ENCODE measurements around the gene PIGN.
A peak's percentile ranks its signal among the peaks of the same experiment; 100 is the strongest.

PIGN gene

GRCh38 chr18:62201870-62202269 is 15.0 kb upstream of the PIGN start:
- Histone ChIP-seq H3K27me3 (ENCODE audit: control insufficient read depth, insufficient read depth, low read length) (no peaks in the 10 kb centered on the region), H3K9ac (ENCODE audit: low read depth, low read length) (no peak overlapping the region), H3K4me1 (ENCODE audit: control insufficient read depth, insufficient read depth, low read length) (no peaks in the 10 kb centered on the region), H3K4me3 (ENCODE audit: low read depth, low read length) (no peak overlapping the region), H3K27ac (ENCODE audit: low read depth, low read length) (no peak overlapping the region), H3K9me3 (ENCODE audit: control insufficient read depth, insufficient read depth, low read length) (no peaks in the 10 kb centered on the region), H3K36me3 (ENCODE audit: control insufficient read depth, insufficient read depth, low read length) (no peaks in the 10 kb centered on the region)

DNA sequence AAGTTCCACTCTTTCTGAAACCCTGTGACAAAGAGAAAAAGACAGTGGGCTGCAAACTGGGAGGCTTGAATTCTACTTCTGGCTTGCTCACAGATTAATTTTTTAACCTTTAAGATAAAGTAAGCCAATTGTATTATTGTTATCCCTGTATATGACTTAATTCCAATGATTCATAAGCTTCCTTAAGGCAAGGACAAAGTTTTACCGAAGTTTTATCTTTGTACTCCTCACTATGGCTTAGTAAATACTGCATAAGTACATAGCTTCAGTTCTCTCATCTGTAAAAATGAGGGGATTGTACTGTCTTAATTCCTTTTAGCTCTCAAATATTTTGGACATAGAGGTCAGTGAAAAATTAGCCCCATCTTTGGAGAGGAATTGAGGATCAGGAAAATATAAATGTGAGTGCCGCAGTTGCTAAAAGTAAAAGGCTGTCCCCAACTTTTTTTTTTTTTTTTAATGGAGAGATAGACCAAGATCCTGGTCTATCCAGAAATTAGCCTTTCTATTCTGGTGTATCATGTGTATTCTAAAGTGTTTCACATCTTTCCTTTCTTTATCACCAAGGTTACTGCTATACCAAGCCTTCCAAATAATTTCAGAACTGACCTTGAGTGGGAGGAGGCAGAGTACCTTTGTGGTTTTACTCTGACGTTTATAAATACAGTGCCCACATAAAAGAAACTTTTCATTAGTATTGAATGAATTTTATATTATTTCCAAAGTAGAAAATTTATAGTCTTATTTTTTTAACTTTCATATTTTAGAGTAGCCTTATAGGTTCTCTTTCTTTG is 13.5 kb upstream of the PIGN start:
- Histone ChIP-seq H3K36me3 (ENCODE audit: control insufficient read depth, insufficient read depth, low read length) (no peaks in the 10 kb centered on the region), H3K4me3 (ENCODE audit: low read depth, low read length) (no peak overlapping the region), H3K27me3 (ENCODE audit: control insufficient read depth, insufficient read depth, low read length) (no peaks in the 10 kb centered on the region), H3K9me3 (ENCODE audit: control insufficient read depth, insufficient read depth, low read length) (no peaks in the 10 kb centered on the region), H3K9ac (ENCODE audit: low read depth, low read length) (no peak overlapping the region), H3K4me1 (ENCODE audit: control insufficient read depth, insufficient read depth, low read length) (no peaks in the 10 kb centered on the region), H3K27ac (ENCODE audit: low read depth, low read length) (no peak overlapping the region)

- no peak overlapping the region for H3K4me3 ChIP-seq (ENCODE audit: low read depth, low read length)
- no peak overlapping the region for H3K27ac ChIP-seq (ENCODE audit: low read depth, low read length)
- H3K36me3 ChIP-seq (ENCODE audit: control insufficient read depth, insufficient read depth, low read length): no peaks in the 10 kb centered on the region
- no peaks in the 10 kb centered on the region for H3K9me3 ChIP-seq (ENCODE audit: control insufficient read depth, insufficient read depth, low read length)
- H3K4me1 ChIP-seq (ENCODE audit: control insufficient read depth, insufficient read depth, low read length): no peaks in the 10 kb centered on the region
- no peaks in the 10 kb centered on the region for H3K27me3 ChIP-seq (ENCODE audit: control insufficient read depth, insufficient read depth, low read length)
- no peak overlapping the region for H3K9ac ChIP-seq (ENCODE audit: low read depth, low read length)
These were observed 12.8 kb upstream of the PIGN start for GRCh38 chr18:62199629-62200028.

DNA sequence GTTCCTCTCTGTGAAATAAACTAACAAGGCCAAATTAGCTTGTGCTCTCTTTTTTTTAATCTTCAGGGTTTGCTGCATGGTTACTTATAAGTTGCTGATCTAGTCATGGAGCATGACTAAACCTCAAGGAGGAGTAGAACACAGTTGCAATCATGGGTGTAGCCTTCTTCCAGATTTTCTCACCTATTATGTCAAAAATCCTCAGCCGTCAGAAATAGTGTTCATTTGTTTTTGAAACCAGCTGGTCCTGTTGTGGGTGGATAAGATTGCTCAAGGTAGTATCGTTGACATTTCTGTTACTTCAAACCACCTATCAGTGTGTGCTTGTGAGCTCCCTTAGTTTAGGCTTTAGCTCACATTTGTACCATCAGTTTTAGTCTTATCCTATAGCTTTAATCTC is 11.4 kb upstream of the PIGN start:
- Histone ChIP-seq H3K27ac (ENCODE audit: low read depth, low read length) (no peak overlapping the region), H3K36me3 (ENCODE audit: control insufficient read depth, insufficient read depth, low read length) (no peaks in the 10 kb centered on the region), H3K4me3 (ENCODE audit: low read depth, low read length) (no peak overlapping the region), H3K9ac (ENCODE audit: low read depth, low read length) (no peak overlapping the region), H3K27me3 (ENCODE audit: control insufficient read depth, insufficient read depth, low read length) (no peaks in the 10 kb centered on the region), H3K4me1 (ENCODE audit: control insufficient read depth, insufficient read depth, low read length) (no peaks in the 10 kb centered on the region), H3K9me3 (ENCODE audit: control insufficient read depth, insufficient read depth, low read length) (no peaks in the 10 kb centered on the region)

DNA sequence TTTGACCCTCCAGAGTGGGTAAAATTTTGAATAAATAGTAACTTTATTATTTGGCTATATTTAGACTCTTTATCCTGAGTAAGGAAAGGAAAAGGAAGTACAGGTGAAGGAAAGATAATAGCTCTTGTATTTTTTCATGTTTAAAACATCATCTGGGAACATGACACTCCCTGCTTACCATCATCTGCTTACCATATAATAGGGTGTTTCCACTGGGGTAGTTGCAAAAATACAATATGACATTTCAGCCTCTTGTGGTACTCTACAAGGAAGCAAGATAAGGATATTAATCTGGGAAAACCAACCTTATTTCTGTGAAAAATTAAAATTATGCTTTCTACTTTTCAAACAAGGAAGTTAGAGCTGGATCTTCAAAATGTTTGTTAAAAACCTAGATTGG is 10.1 kb upstream of the PIGN start:
- Histone ChIP-seq H3K4me1 (ENCODE audit: control insufficient read depth, insufficient read depth, low read length) (no peaks in the 10 kb centered on the region), H3K27me3 (ENCODE audit: control insufficient read depth, insufficient read depth, low read length) (no peaks in the 10 kb centered on the region), H3K9ac (ENCODE audit: low read depth, low read length) (no peak overlapping the region)

DNA sequence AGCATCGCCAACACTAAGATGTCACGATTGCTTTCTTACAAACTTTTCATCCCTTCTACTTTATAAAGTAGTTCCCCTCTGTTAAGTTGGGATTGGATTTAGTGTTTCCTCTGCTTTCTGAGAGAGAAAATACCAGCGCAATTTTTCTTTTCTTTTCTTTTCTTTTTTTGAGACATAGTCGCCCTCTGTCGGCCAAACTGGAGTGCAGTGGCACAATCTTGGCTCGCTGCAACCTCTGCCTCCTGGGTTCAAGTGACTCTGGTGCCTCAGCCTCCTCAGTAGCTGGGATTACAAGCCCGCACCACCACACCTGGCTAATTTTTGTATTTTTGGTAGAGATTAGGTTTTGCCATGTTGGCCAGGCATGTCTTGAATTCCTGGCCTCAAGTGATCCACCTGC is 9.2 kb upstream of the PIGN start:
- Histone ChIP-seq H3K36me3 (ENCODE audit: control insufficient read depth, insufficient read depth, low read length) (no peaks in the 10 kb centered on the region), H3K27ac (ENCODE audit: low read depth, low read length) (no peak overlapping the region), H3K4me1 (ENCODE audit: control insufficient read depth, insufficient read depth, low read length) (no peaks in the 10 kb centered on the region), H3K9me3 (ENCODE audit: control insufficient read depth, insufficient read depth, low read length) (no peaks in the 10 kb centered on the region), H3K27me3 (ENCODE audit: control insufficient read depth, insufficient read depth, low read length) (no peaks in the 10 kb centered on the region), H3K9ac (ENCODE audit: low read depth, low read length) (no peak overlapping the region), H3K4me3 (ENCODE audit: low read depth, low read length) (no peak overlapping the region)

More for the DNA sequence above, 10.1 kb upstream of the PIGN start:
- Histone ChIP-seq H3K36me3 (ENCODE audit: control insufficient read depth, insufficient read depth, low read length) (no peaks in the 10 kb centered on the region), H3K27ac (ENCODE audit: low read depth, low read length) (no peak overlapping the region), H3K4me3 (ENCODE audit: low read depth, low read length) (no peak overlapping the region), H3K9me3 (ENCODE audit: control insufficient read depth, insufficient read depth, low read length) (no peaks in the 10 kb centered on the region)

GRCh38 chr18:62189208-62189607 is 2.4 kb upstream of the PIGN start:
- H3K27me3 ChIP-seq (ENCODE audit: control insufficient read depth, insufficient read depth, low read length): no peaks in the 10 kb centered on the region
- H3K36me3 ChIP-seq (ENCODE audit: control insufficient read depth, insufficient read depth, low read length): no peaks in the 10 kb centered on the region
- peak overlapping the region; percentile 100 for H3K4me3 ChIP-seq (ENCODE audit: low read depth, low read length)
- no peaks in the 10 kb centered on the region for H3K9me3 ChIP-seq (ENCODE audit: control insufficient read depth, insufficient read depth, low read length)
- no peak overlapping the region for H3K27ac ChIP-seq (ENCODE audit: low read depth, low read length)
- H3K9ac ChIP-seq (ENCODE audit: low read depth, low read length): no peak overlapping the region
- peaks cover 11% of the 10 kb centered on the region; the same call in 1 of the 2 replicates for H3K4me1 ChIP-seq (ENCODE audit: control insufficient read depth, insufficient read depth, low read length)

DNA sequence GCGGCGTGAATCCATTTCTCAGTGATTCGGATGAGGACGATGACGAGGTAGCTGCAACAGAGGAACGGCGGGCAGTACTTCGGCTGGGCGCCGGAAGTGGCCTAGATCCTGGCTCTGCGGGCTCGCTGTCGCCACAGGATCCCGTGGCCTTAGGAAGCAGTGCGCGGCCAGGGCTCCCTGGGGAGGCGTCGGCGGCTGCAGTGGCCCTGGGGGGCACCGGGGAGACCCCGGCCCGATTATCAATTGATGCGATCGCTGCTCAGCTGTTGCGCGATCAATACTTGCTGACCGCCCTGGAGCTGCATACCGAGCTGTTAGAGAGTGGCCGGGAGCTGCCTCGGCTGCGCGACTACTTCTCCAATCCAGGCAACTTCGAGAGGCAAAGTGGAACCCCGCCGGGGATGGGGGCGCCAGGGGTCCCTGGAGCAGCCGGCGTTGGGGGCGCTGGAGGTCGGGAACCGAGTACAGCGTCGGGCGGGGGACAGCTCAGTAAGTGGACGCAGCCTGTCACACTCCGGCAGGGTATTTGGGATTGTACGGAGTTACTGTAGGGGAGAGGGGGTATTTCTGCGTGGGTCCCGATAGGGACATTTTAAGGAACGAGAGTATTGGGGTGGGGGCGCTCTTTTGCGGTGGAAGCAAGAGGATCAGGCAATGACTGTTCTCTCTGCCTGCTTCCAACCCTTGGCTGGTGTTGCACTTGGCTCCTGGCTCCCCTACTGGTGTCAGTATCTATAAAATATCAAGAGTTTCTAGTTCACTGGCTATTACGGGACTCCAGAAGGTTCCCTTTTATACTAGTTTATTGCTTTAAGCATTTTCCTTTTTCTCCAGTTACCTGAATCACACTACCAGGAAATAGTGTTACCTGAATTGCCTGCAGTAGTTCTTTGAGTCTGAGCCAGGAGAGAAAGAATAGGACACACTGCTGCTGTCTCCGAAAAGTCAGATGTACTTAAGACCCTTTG is 971 bp upstream of the PIGN start:
- H3K27me3 ChIP-seq (ENCODE audit: control insufficient read depth, insufficient read depth, low read length): no peaks in the 10 kb centered on the region
- peak overlapping the region; percentile 94 for H3K27ac ChIP-seq (ENCODE audit: low read depth, low read length)
- peak overlapping the region; percentile 100 for H3K4me3 ChIP-seq (ENCODE audit: low read depth, low read length)
- no peaks in the 10 kb centered on the region for H3K36me3 ChIP-seq (ENCODE audit: control insufficient read depth, insufficient read depth, low read length)
- peak overlapping the region; percentile 93 for H3K9ac ChIP-seq (ENCODE audit: low read depth, low read length)
- peaks cover 11% of the 10 kb centered on the region; the same call in 1 of the 2 replicates for H3K4me1 ChIP-seq (ENCODE audit: control insufficient read depth, insufficient read depth, low read length)
- no peaks in the 10 kb centered on the region for H3K9me3 ChIP-seq (ENCODE audit: control insufficient read depth, insufficient read depth, low read length)

DNA sequence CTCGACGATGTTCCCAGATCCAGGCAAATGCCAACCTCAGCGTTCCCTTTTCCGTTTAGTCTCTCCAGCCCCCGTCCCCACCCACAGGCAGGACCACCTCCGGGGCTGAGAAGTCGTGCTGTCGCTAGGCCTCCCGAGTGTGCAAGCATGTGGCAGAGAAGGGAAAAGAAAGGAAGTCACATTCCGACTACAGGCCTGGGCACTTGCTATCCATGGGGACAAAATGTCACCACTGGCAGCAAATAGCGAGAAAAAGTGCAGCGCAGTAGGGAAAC is 420 bp downstream of the PIGN start:
- Histone ChIP-seq H3K9ac (ENCODE audit: low read depth, low read length) (peak overlapping the region; percentile 50), H3K27ac (ENCODE audit: low read depth, low read length) (peak overlapping the region; percentile 90), H3K27me3 (ENCODE audit: control insufficient read depth, insufficient read depth, low read length) (no peaks in the 10 kb centered on the region), H3K4me3 (ENCODE audit: low read depth, low read length) (peak overlapping the region; percentile 100), H3K9me3 (ENCODE audit: control insufficient read depth, insufficient read depth, low read length) (no peaks in the 10 kb centered on the region), H3K36me3 (ENCODE audit: control insufficient read depth, insufficient read depth, low read length) (no peaks in the 10 kb centered on the region), H3K4me1 (ENCODE audit: control insufficient read depth, insufficient read depth, low read length) (peaks cover 11% of the 10 kb centered on the region; the same call in 1 of the 2 replicates)

DNA sequence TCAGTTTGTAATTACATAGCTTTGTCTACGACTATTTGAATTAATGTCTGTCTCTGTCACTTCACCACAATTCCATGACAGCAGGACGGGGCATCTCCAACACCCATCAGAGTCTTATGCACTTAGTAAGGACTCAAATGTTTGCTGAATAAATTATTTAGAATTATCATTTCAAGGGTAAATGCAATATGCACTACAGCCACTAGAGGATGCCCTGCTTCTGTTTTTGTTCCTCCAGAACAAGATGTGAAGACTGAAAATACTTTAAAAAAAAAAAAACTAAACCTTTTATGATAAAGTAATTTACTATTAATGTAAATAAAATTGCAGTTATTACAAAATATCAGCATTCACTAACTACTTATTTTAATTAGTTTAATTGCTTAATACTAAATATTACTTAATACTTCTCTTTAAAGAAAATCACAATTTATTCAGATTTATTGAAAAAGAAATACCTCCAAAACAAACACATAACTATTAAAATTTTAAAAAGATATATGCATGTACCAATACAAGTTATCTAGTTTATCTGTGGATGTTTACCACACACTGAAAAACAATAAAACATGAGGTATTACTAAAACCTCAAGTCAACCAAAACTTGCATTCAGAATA is 3.2 kb downstream of the PIGN start:
- Histone ChIP-seq H3K36me3 (ENCODE audit: control insufficient read depth, insufficient read depth, low read length) (no peaks in the 10 kb centered on the region), H3K9ac (ENCODE audit: low read depth, low read length) (no peak overlapping the region), H3K9me3 (ENCODE audit: control insufficient read depth, insufficient read depth, low read length) (no peaks in the 10 kb centered on the region), H3K4me3 (ENCODE audit: low read depth, low read length) (no peak overlapping the region), H3K4me1 (ENCODE audit: control insufficient read depth, insufficient read depth, low read length) (peaks cover 6% of the 10 kb centered on the region; the same call in 1 of the 2 replicates), H3K27ac (ENCODE audit: low read depth, low read length) (no peak overlapping the region), H3K27me3 (ENCODE audit: control insufficient read depth, insufficient read depth, low read length) (no peaks in the 10 kb centered on the region)

DNA sequence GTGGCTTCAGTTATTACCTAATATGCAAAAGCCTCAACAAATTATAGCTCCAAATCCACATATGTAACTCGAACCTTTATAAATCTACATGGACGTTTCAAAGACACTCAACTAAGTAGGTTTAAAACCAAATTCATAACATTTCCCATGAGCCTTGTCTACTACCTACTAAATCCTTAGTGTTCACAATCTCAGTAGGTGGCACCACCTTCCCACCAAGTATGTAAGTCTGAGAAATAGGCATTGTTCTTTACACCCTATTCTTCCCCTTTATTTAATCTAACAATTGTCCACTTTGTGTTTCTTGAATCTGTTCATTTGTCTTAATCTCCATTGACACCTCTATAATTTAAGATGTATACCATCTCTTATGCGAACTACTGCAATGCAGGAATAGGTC is 4.6 kb downstream of the PIGN start:
- no peak overlapping the region for H3K4me3 ChIP-seq (ENCODE audit: low read depth, low read length)
- H3K36me3 ChIP-seq (ENCODE audit: control insufficient read depth, insufficient read depth, low read length): no peaks in the 10 kb centered on the region
- no peak overlapping the region for H3K9ac ChIP-seq (ENCODE audit: low read depth, low read length)
- peaks cover 6% of the 10 kb centered on the region; the same call in 1 of the 2 replicates for H3K4me1 ChIP-seq (ENCODE audit: control insufficient read depth, insufficient read depth, low read length)
- no peaks in the 10 kb centered on the region for H3K27me3 ChIP-seq (ENCODE audit: control insufficient read depth, insufficient read depth, low read length)
- H3K9me3 ChIP-seq (ENCODE audit: control insufficient read depth, insufficient read depth, low read length): no peaks in the 10 kb centered on the region
- no peak overlapping the region for H3K27ac ChIP-seq (ENCODE audit: low read depth, low read length)

Measured in HUES48 (cell line).